Right atrium auricular region (tissue), 2 donors: ENCODE data around the gene MACROH2A1. TPM values are rescaled to one million over a fixed set of nuclear protein-coding genes. Genes with fewer than 3 reads are reported as not detected.

Experiments
- DNase-seq: peaks from one replicate; pipeline ENCODE4 v3.0.0-alpha.2; 2019; ENCODE audit warnings: low spot score
- H3K27ac ChIP-seq, 2 donors: fragments of 200-600 bp; sonication (generic); 1 replicate in 1 of 2; 2 replicates in 1 of 2; pipeline ENCODE4 v1.5.1; 2016 to 2019
- H3K27me3 ChIP-seq, 2 donors: fragments of 200-600 bp; sonication (generic); one replicate each; pipeline versions ENCODE4 v1.5.1 to v1.6.0; 2017 to 2019
- H3K36me3 ChIP-seq: fragments of 200-600 bp; sonication (generic); one replicate; pipeline ENCODE4 v1.5.1; 2016
- H3K4me1 ChIP-seq, 2 donors: fragments of 200-600 bp; sonication (generic); one replicate each; pipeline versions ENCODE4 v1.5.1 to v1.6.0; 2017 to 2019
- H3K4me3 ChIP-seq, 2 donors: fragments of 200-600 bp; sonication (generic); 1 replicate in 1 of 2; 2 replicates in 1 of 2; pipeline ENCODE4 v1.5.1; 2017 to 2019; ENCODE audit warnings: mild to moderate bottlenecking in 1 of 2, moderate library complexity in 1 of 2
- H3K9me3 ChIP-seq, 2 donors: fragments of 200-600 bp; sonication (generic); one replicate each; pipeline ENCODE4 v1.5.1; 2019
- total RNA-seq, 2 donors: library from RNA; depleted of rRNA; stranded (reverse); fragments of >200 nt; gene quantifications; one replicate each; pipeline ENCODE4 v1.1.0, GENCODE V29; 2016
- TF ChIP-seq, protein P1 (sequence below), 2 donors: fragments of 200-600 bp; sonication (generic); IDR thresholded peaks; one replicate each; pipeline ENCODE4 v1.5.1; 2019; ENCODE audit warnings: antibody characterized with exemption in 2 of 2

The MACROH2A1 gene
- total RNA-seq, 2 donors from 2014 or later: 149 to 179 TPM

DNA sequence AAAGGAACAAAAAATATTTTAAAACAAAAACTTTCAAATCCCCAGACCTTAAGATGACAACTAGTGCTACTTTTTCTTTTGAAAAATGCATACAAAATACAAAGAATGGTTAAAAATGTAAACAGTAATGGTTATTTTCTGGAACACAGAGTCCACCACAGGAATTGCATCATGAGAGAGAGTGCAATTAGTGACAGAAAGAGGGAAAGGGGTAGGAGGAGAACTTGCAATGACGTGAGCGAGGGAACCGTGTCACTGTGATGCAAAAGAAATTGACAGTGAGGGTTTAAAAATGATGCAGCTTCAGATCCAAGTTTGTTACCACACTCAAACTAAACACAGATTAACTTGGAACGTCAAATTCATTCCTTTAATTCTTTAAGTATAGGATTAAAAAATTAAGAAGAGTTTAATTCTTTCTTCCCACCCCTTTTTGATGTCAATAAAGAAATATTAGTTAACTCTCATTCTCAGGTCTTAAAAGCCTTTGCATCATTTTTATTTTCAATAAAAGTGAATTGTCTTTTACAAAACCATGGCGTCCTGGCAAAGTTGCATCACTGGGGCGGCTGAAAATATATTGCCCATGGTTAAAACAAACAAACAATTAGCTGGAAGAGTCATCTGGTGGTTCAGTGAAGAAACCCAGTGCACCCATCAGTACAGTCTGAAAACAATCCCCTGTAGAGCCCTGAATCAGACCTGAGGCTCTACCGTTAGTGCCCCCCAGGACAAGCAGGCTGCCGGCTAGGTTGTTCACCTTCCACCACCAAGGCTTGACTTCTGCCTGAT lies 39.5 kb downstream of the MACROH2A1 start:
- no peak for DNase-seq
- no peak overlapping the region for H3K4me3 ChIP-seq
- peaks cover 12% of the 10 kb centered on the region for H3K36me3 ChIP-seq
- H3K27me3 ChIP-seq: no peaks in the 10 kb centered on the region
- TF ChIP-seq, protein P1, sequence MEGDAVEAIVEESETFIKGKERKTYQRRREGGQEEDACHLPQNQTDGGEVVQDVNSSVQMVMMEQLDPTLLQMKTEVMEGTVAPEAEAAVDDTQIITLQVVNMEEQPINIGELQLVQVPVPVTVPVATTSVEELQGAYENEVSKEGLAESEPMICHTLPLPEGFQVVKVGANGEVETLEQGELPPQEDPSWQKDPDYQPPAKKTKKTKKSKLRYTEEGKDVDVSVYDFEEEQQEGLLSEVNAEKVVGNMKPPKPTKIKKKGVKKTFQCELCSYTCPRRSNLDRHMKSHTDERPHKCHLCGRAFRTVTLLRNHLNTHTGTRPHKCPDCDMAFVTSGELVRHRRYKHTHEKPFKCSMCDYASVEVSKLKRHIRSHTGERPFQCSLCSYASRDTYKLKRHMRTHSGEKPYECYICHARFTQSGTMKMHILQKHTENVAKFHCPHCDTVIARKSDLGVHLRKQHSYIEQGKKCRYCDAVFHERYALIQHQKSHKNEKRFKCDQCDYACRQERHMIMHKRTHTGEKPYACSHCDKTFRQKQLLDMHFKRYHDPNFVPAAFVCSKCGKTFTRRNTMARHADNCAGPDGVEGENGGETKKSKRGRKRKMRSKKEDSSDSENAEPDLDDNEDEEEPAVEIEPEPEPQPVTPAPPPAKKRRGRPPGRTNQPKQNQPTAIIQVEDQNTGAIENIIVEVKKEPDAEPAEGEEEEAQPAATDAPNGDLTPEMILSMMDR (IDR thresholded peaks at IDR 0.05): no peak
- H3K9me3 ChIP-seq: no peaks in the 10 kb centered on the region
- peaks cover 0 to 32% of the 10 kb centered on the region in 2 donors for H3K4me1 ChIP-seq
- H3K27ac ChIP-seq: no peak overlapping the region

DNA sequence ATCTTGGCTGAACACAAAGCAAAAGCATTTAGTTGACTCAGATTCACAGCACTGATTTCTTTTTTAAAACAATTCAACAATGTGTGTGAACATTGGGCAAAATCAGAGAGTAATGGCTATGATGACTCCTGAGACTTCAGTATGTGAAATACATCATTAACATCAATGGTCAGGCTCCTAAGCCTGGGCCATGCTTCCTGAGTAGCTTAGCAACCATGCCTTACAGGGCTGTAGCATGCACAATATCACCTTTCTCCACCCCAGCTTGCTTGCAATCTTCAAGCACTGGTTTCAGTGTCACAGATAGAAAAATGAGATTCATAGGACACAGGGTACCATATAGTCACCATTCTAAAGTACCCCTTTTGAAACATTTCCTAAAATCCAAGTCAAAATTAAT lies 41.3 kb downstream of the MACROH2A1 start:
- H3K9me3 ChIP-seq: no peaks in the 10 kb centered on the region
- no peak overlapping the region for H3K4me3 ChIP-seq
- no peak for DNase-seq
- H3K36me3 ChIP-seq: peaks cover 12% of the 10 kb centered on the region
- peak overlapping the region in 1 of 2 donors; percentile 89 for H3K27ac ChIP-seq
- peaks cover 0 to 44% of the 10 kb centered on the region in 2 donors for H3K4me1 ChIP-seq
- TF ChIP-seq, protein P1 (IDR thresholded peaks at IDR 0.05): no peak
- H3K27me3 ChIP-seq: no peaks in the 10 kb centered on the region

DNA sequence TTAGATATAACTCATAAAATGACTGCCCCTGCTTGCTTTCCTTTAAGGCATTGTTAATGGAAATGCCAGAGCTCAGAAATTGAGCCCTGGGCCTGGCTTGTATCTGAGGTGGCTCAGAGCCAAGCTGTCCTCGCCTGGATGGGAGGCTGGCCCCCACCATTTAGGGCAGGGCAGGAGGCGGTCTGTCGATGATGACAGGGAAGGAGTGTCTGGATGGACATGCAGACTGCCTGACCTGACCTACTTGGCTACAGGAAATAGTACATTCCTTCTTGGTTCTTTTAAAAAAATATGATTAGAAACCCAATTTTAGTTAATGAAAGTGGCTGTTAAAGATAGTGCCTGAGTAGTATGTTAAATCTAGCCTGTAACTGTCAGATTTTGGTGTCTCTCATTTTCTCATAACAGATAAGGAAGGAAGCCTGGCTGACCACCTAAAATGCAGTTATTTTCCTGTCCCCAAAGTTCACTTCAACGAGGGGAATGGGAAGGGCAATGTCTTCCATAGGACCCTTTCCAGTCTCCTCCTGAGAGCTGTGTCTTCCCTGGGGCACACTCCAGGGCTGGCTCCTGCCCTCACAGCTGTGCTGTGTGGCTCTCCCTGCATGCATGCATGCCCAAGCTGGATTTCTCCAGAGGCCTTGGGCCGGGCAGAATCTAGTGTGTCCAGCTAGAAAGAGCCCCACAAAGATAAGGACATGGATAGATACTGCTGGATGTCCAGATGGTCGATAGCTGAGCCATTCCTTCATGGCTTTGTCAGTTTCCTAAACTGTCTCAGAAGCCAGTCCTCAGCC lies 42.3 kb downstream of the MACROH2A1 start:
- Histone ChIP-seq H3K4me3 (no peak overlapping the region), H3K27ac (peak overlapping the region; percentile 66 to 89), H3K27me3 (no peaks in the 10 kb centered on the region), H3K36me3 (peaks cover 12% of the 10 kb centered on the region), H3K9me3 (no peaks in the 10 kb centered on the region), H3K4me1 (peaks cover 0 to 44% of the 10 kb centered on the region in 2 donors)
- TF ChIP-seq, protein P1 (IDR thresholded peaks at IDR 0.05): no peak
- peak; percentile 81 for DNase-seq

DNA sequence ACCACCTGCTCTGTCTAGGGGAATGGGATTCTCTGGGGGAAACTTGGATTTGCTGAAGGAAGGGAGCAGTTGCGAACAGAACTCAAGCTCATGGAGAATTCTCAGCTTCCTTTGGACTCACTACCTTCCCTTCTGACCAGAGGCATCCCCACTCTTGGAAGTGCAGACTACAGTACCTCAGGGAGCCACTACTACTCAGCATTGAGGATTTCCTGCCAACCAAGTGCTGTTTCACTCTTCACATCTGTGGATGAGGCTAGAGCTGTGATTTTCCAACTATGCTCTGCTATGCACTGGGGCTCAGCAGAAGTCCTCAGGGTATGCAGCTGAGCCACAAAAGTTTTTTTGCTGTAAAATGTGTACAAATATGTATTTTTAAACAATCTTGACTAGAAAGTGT lies 43.9 kb downstream of the MACROH2A1 start:
- Histone ChIP-seq H3K4me1 (peaks cover 0 to 49% of the 10 kb centered on the region in 2 donors), H3K4me3 (no peak overlapping the region), H3K36me3 (peaks cover 18% of the 10 kb centered on the region), H3K27me3 (no peaks in the 10 kb centered on the region), H3K27ac (no peak overlapping the region), H3K9me3 (no peaks in the 10 kb centered on the region)
- no peak for DNase-seq
- TF ChIP-seq, protein P1 (IDR thresholded peaks at IDR 0.05): no peak

DNA sequence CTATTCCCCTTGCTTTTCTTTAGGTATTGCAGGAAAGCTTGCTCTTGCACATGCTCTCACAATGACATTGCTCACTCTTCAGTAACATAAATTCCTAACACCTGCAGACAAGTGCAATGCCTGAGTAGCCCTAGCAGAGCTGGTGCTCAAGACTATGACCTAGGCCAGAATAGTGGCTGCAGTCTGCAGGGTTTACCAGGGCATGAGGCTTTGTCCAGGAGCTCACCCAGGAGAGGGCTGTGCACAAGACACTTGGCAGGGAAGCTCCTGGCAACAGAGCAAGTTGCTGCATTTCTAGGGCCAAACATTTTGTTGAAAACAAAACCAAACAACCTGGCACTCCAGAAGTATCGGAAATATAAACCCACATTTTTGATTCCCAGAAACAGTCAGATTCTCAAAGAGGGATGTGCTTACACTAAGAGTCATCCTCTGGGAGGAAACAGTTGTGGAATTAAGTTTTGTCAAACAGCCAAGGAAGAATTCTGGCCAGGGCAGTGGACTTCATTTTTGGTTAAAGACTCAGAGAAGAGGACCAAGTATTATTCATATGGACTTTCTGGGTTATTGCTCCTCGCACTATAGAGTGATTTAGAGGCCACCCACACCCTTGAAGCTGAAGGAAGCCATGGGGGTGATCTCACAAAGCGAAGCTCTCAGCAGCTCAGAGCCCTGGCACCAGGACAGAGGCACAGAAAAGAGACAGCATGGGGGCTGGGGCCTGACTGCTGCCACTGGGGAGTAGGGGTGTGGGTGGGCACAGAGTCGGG lies 44.9 kb downstream of the MACROH2A1 start:
- H3K27me3 ChIP-seq: no peaks in the 10 kb centered on the region
- peaks cover 10% of the 10 kb centered on the region for H3K36me3 ChIP-seq
- H3K4me1 ChIP-seq: peaks cover 0 to 53% of the 10 kb centered on the region in 2 donors
- H3K27ac ChIP-seq: peak overlapping the region in 1 of 2 donors; percentile 46
- no peaks in the 10 kb centered on the region for H3K9me3 ChIP-seq
- TF ChIP-seq, protein P1 (IDR thresholded peaks at IDR 0.05): no peak
- no peak overlapping the region for H3K4me3 ChIP-seq
- no peak for DNase-seq
